H1 (cell line): ENCODE data around the gene FASTK. TPM values are rescaled to one million over a fixed set of nuclear protein-coding genes. Genes with fewer than 3 reads are reported as not detected.

ENCODE experiments used
- CTCF ChIA-PET: fragments of 300-600 bp; sonication (Branson Sonifier 250); formaldehyde crosslinking; loops from one replicate; lab custom pipeline; 2021; ENCODE audit not compliant: partially characterized antibody; lab: Charles Lee
- POLR2A ChIA-PET: fragments of 300-600 bp; sonication (Branson Sonifier 250); formaldehyde crosslinking; loops from one replicate; lab custom pipeline; 2021; ENCODE audit warnings: inconsistent platforms; ENCODE audit not compliant: partially characterized antibody; lab: Charles Lee
- DNase-seq, 2 experiments: peaks; one replicate each; pipeline versions ENCODE4 v3.0.0 to v3.0.0-alpha.2; 2010 to 2022; ENCODE audit warnings: low spot score in 2 of 2, low read depth in 1 of 2, mixed read lengths in 1 of 2
- FAIRE-seq: peaks from 2 replicates; lab custom pipeline; 2011; peaks lifted over from hg19 to GRCh38; lab: Jason Lieb, UNC
- H2AFZ ChIP-seq: 2 replicates; pipeline ENCODE4 v1.8.1; 2012; ENCODE audit warnings: low read length, inconsistent platforms
- H2AK5ac ChIP-seq: 2 replicates; pipeline ENCODE4 v1.6.1; 2013; ENCODE audit warnings: low read depth, low read length
- H2BK120ac ChIP-seq: replicated peaks from 2 replicates; pipeline ENCODE3; 2013; ENCODE audit warnings: low read depth, low read length, inconsistent platforms
- H2BK12ac ChIP-seq: 2 replicates; pipeline ENCODE4 v1.6.1; 2013; ENCODE audit warnings: low read depth, low read length
- H2BK15ac ChIP-seq: 2 replicates; pipeline ENCODE4 v1.6.1; 2013; ENCODE audit warnings: low read length
- H2BK20ac ChIP-seq: 2 replicates; pipeline ENCODE4 v1.6.1; 2013; ENCODE audit warnings: low read length
- H2BK5ac ChIP-seq: 2 replicates; pipeline ENCODE4 v1.6.1; 2013; ENCODE audit warnings: low read depth, low read length
- H3K14ac ChIP-seq: 2 replicates; pipeline ENCODE4 v1.6.1; 2013; ENCODE audit warnings: inconsistent platforms; ENCODE audit not compliant: insufficient read length
- H3K18ac ChIP-seq: 2 replicates; pipeline ENCODE4 v1.6.1; 2013; ENCODE audit warnings: low read length; ENCODE audit errors: extremely low read depth
- H3K23ac ChIP-seq: 2 replicates; pipeline ENCODE4 v1.6.1; 2013; ENCODE audit warnings: inconsistent platforms; ENCODE audit not compliant: insufficient read length
- H3K23me2 ChIP-seq: 2 replicates; pipeline ENCODE4 v1.6.1; 2013; ENCODE audit warnings: low read depth, low read length
- H3K27ac ChIP-seq: 2 replicates; pipeline ENCODE4 v1.6.1; 2011; ENCODE audit warnings: low read depth, low read length, inconsistent platforms
- H3K27me3 ChIP-seq, 4 experiments: replicated peaks in 1 of 4; 1 replicate in 1 of 4; 2 replicates in 3 of 4; pipeline versions ENCODE4 v1.6.1 to v1.8.1; 2011 to 2013; ENCODE audit warnings: low read length in 3 of 4, mild to moderate bottlenecking in 3 of 4, inconsistent platforms in 2 of 4, mixed read lengths in 2 of 4, moderate library complexity in 1 of 4; ENCODE audit not compliant: control insufficient read depth in 3 of 4, insufficient read depth in 3 of 4; ENCODE audit errors: extremely low read depth in 1 of 4
- H3K36me3 ChIP-seq, 4 experiments: 2 replicates each; pipeline versions ENCODE4 v1.6.1 to v1.8.1; 2011 to 2013; ENCODE audit warnings: mild to moderate bottlenecking in 4 of 4, low read length in 3 of 4, moderate library complexity in 2 of 4, control low read depth in 1 of 4, inconsistent platforms in 1 of 4; ENCODE audit not compliant: insufficient read depth in 4 of 4, control insufficient read depth in 2 of 4
- H3K4ac ChIP-seq: replicated peaks from 2 replicates; pipeline ENCODE3; 2013; ENCODE audit warnings: low read length, low read depth, mixed read lengths, inconsistent platforms; ENCODE audit not compliant: insufficient read length
- H3K4me1 ChIP-seq, 4 experiments: replicated peaks in 1 of 4; 1 replicate in 1 of 4; 2 replicates in 3 of 4; pipeline versions ENCODE4 v1.6.1 to v1.8.1; 2011 to 2013; ENCODE audit warnings: low read length in 3 of 4, inconsistent platforms in 2 of 4, mixed read lengths in 1 of 4; ENCODE audit not compliant: insufficient read depth in 4 of 4, control insufficient read depth in 3 of 4
- H3K4me2 ChIP-seq, 2 experiments: 2 replicates each; pipeline versions ENCODE4 v1.6.1 to v1.8.1; 2011 to 2013; ENCODE audit warnings: low read depth in 2 of 2, low read length in 2 of 2, control low read depth in 1 of 2, inconsistent platforms in 1 of 2, mild to moderate bottlenecking in 1 of 2; ENCODE audit not compliant: insufficient read depth in 1 of 2
- H3K4me3 ChIP-seq, 4 experiments: fragments of 200-600, 300-600 bp in 1 of 4; sonication (generic), shearing (Covaris generic), sonication (Bioruptor Twin) in 1 of 4; 2 replicates each; pipeline versions ENCODE4 v1.5.1 to v1.8.1; 2011 to 2016; ENCODE audit warnings: low read length in 4 of 4, low read depth in 3 of 4, control low read depth in 2 of 4, inconsistent platforms in 2 of 4, mild to moderate bottlenecking in 2 of 4, mixed read lengths in 1 of 4, moderate library complexity in 1 of 4; ENCODE audit not compliant: insufficient read depth in 2 of 4; ENCODE audit errors: extremely low read depth in 1 of 4
- H3K56ac ChIP-seq: replicated peaks from 2 replicates; pipeline ENCODE3; 2013; ENCODE audit warnings: low read depth, mild to moderate bottlenecking, mixed read lengths, low read length, inconsistent platforms; ENCODE audit not compliant: insufficient read length
- H3K79me1 ChIP-seq: 2 replicates; pipeline ENCODE4 v1.6.1; 2013; ENCODE audit warnings: low read depth, low read length, control low read depth
- H3K79me2 ChIP-seq, 2 experiments: 2 replicates each; pipeline versions ENCODE4 v1.6.1 to v1.8.1; 2012 to 2013; ENCODE audit warnings: low read length in 2 of 2, mild to moderate bottlenecking in 2 of 2, inconsistent platforms in 1 of 2; ENCODE audit not compliant: insufficient read depth in 2 of 2, control insufficient read depth in 1 of 2
- H3K9ac ChIP-seq, 4 experiments: replicated peaks in 1 of 4; 1 replicate in 1 of 4; 2 replicates in 3 of 4; pipeline versions ENCODE4 v1.6.1 to v1.8.1; 2011 to 2013; ENCODE audit warnings: low read depth in 3 of 4, low read length in 3 of 4, control low read depth in 2 of 4, mild to moderate bottlenecking in 2 of 4, moderate library complexity in 2 of 4, inconsistent platforms in 1 of 4; ENCODE audit errors: extremely low read depth in 1 of 4
- H3K9me3 ChIP-seq, 2 experiments: 2 replicates each; pipeline versions ENCODE4 v1.6.1 to v1.8.1; 2012 to 2013; ENCODE audit warnings: mild to moderate bottlenecking in 2 of 2, moderate library complexity in 2 of 2, control low read depth in 1 of 2, inconsistent platforms in 1 of 2, low read depth in 1 of 2, low read length in 1 of 2, mixed read lengths in 1 of 2; ENCODE audit not compliant: insufficient read depth in 2 of 2
- H4K20me1 ChIP-seq, 2 experiments: replicated peaks in 1 of 2; 2 replicates each; pipeline versions ENCODE3 to v1.8.1; 2011 to 2013; ENCODE audit warnings: inconsistent platforms in 2 of 2, low read length in 2 of 2, mild to moderate bottlenecking in 1 of 2; ENCODE audit not compliant: insufficient read depth in 2 of 2, control insufficient read depth in 1 of 2
- H4K5ac ChIP-seq: 2 replicates; pipeline ENCODE4 v1.6.1; 2013; ENCODE audit warnings: low read length, low read depth, mixed read lengths, inconsistent platforms; ENCODE audit not compliant: insufficient read length
- H4K8ac ChIP-seq: 2 replicates; pipeline ENCODE4 v1.8.0; 2013; ENCODE audit warnings: mild to moderate bottlenecking, moderate library complexity, low read length, inconsistent platforms; ENCODE audit not compliant: insufficient read depth; ENCODE audit errors: extremely low read depth
- H4K91ac ChIP-seq: replicated peaks from 2 replicates; pipeline ENCODE3; 2013; ENCODE audit warnings: low read length, mixed read lengths, inconsistent platforms; ENCODE audit not compliant: insufficient read length
- ATF3 ChIP-seq: IDR thresholded peaks from 2 replicates; pipeline ENCODE4 v1.6.1; 2011; ENCODE audit warnings: low read depth, mild to moderate bottlenecking, low read length; ENCODE audit not compliant: insufficient read depth
- CBX5 ChIP-seq: fragments of 300-800, 300-1000 bp; sonication (generic); IDR thresholded peaks from 2 replicates; pipeline ENCODE4 v1.7.1; 2016; ENCODE audit warnings: antibody characterized with exemption, low read length, low read depth
- CHD1 ChIP-seq: IDR thresholded peaks from 2 replicates; pipeline ENCODE4 v1.6.1; 2012; ENCODE audit warnings: low read depth, low read length, improper control_type of control experiment
- FOSL1 ChIP-seq: IDR thresholded peaks from 2 replicates; pipeline ENCODE4 v1.6.1; 2011; ENCODE audit warnings: mild to moderate bottlenecking, low read depth, low read length, moderate library complexity; ENCODE audit not compliant: insufficient read depth
- HDAC6 ChIP-seq: IDR thresholded peaks from one replicate; pipeline ENCODE4 v1.7.1; 2012; ENCODE audit warnings: low read depth, mild to moderate bottlenecking, inconsistent platforms, low read length, moderate library complexity
- JUN ChIP-seq: IDR thresholded peaks from 2 replicates; pipeline ENCODE4 v1.6.1; 2011; ENCODE audit warnings: low read depth, mild to moderate bottlenecking, improper control_type of control experiment, low read length
- KDM1A ChIP-seq: fragments of 200-600, 300-600 bp; sonication (generic); IDR thresholded peaks from 2 replicates; pipeline ENCODE4 v1.7.1; 2016; ENCODE audit warnings: mild to moderate bottlenecking, low read length, borderline replicate concordance
- KDM4A ChIP-seq: IDR thresholded peaks from one replicate; pipeline ENCODE4 v1.7.1; 2012; ENCODE audit warnings: low read depth, mild to moderate bottlenecking, moderate library complexity, low read length, inconsistent platforms; ENCODE audit not compliant: severe bottlenecking
- PHF8 ChIP-seq: fragments of 200-600 bp; sonication (generic); conservative IDR thresholded peaks from 2 replicates; pipeline ENCODE4 v1.7.1; 2012; ENCODE audit warnings: low read depth, mild to moderate bottlenecking, inconsistent platforms, low read length, moderate library complexity
- POLR2AphosphoS5 ChIP-seq: IDR thresholded peaks from 2 replicates; pipeline ENCODE4 v1.6.1; 2011; ENCODE audit warnings: low read depth, low read length
- RNF2 ChIP-seq: fragments of 200-900, 300-1000 bp; sonication (generic); IDR thresholded peaks from 2 replicates; pipeline ENCODE4 v1.7.1; 2016; ENCODE audit warnings: borderline replicate concordance, low read depth, mild to moderate bottlenecking, antibody characterized with exemption, low read length; ENCODE audit not compliant: poor library complexity, severe bottlenecking; ENCODE audit errors: missing control alignments
- SIN3A ChIP-seq, 2 experiments: IDR thresholded peaks in 1 of 2; conservative IDR thresholded peaks in 1 of 2; 2 replicates each; pipeline ENCODE4 v1.6.1; 2011 to 2012; ENCODE audit warnings: low read length in 2 of 2, improper control_type of control experiment in 1 of 2, low read depth in 1 of 2, mild to moderate bottlenecking in 1 of 2
- SRF ChIP-seq: IDR thresholded peaks from 2 replicates; pipeline ENCODE4 v1.6.1; 2011; ENCODE audit warnings: mild to moderate bottlenecking, low read depth, low read length, moderate library complexity
- WGBS, 2 experiments: shearing (Covaris generic) in 1 of 2; methylation state at CpG; one replicate each; pipeline versions ENCODE4 v1.1.6 to v1.1.7; 2013 to 2015; ENCODE audit warnings: low lambda C conversion rate in 2 of 2, mixed read lengths in 2 of 2, inconsistent platforms in 1 of 2, low coverage in 1 of 2, missing lambda C conversion rate in 1 of 2; ENCODE audit not compliant: insufficient replicate concordance in 2 of 2, insufficient coverage in 1 of 2, insufficient read length in 1 of 2; ENCODE audit errors: extremely low coverage in 1 of 2, missing lambda C conversion rate in 1 of 2; 5-methylcytosine and 5-hydroxymethylcytosine counted together
- polyA plus RNA-seq, 7 experiments: library from polyadenylated mRNA; depleted of rRNA in 3 of 7; stranded (reverse) in 5 of 7; unstranded in 2 of 7; fragments of >200 nt in 5 of 7; fragments of 200-250 nt in 2 of 7; gene quantifications; 1 replicate in 5 of 7; 2 replicates in 1 of 7; 4 replicates in 1 of 7; pipeline versions ENCODE4 v1.2.1 to v1.2.3, GENCODE V29; 2011 to 2013; ENCODE audit warnings: missing spikeins in 2 of 7, mixed read lengths in 2 of 7
- total RNA-seq: library from RNA; stranded (reverse); fragmentation: NEBNext Ultra II Directional; extraction: Animal tissue kit (Norgen Biotek cat#: 25700); gene quantifications from 2 replicates; pipeline ENCODE4 v1.2.1, GENCODE V29; 2021

Gene FASTK
- total and polyA plus RNA-seq, 2 of the 8 experiments (the other 6 are each of a cell fraction or from before 2014, with no cell fraction given), result 39.4 to 84.0 TPM

GRCh38 chr7:151045967-151046366 is 34.6 kb downstream of the FASTK start:
- Histone ChIP-seq H3K4ac (no peak overlapping the region), H3K79me1 (no peaks in the 10 kb centered on the region), H3K14ac (no peak overlapping the region), H3K18ac (no peak overlapping the region), H3K23ac (no peak overlapping the region), H2BK120ac (no peak overlapping the region), H2AK5ac (no peak overlapping the region), H4K5ac (no peak overlapping the region), H3K27me3 (peaks cover 4 to 26% (median 17%) of the 10 kb centered on the region in 4 experiments), H3K27ac (no peak overlapping the region), H3K4me1 (peaks cover 0 to 6% (median 3%) of the 10 kb centered on the region in 4 experiments; a peak in 3 of 7 replicates), H2BK15ac (no peak overlapping the region), H4K20me1 (peaks cover 2 to 8% of the 10 kb centered on the region in 2 experiments), H2BK5ac (no peak overlapping the region), H3K9ac (no peak overlapping the region), H3K23me2 (peaks cover 2% of the 10 kb centered on the region; the same call in 1 of the 2 replicates), H4K91ac (no peak overlapping the region), H4K8ac (no peak overlapping the region), H3K9me3 (no peaks in the 10 kb centered on the region), H3K56ac (no peak overlapping the region), H3K4me2 (no peak overlapping the region), H2BK20ac (no peak overlapping the region), H3K36me3 (no peaks in the 10 kb centered on the region), H2AFZ (no peak overlapping the region), H3K4me3 (no peak overlapping the region), H2BK12ac (no peak overlapping the region), H3K79me2 (no peaks in the 10 kb centered on the region)
- CTCF ChIA-PET, result interaction anchor here (1.1 to 3.5 kb wide), 5 partner anchors 11 to 65 kb away, joined by 3 to 20 read pairs (median 8); partner anchors contain the start of gene CDK5
- POLR2A ChIA-PET, result interaction anchor here (0.9 kb wide), 1 partner anchor 42 kb away, joined by 3 read pairs; no protein-coding TSS in a partner anchor
- WGBS, 2 experiments, result 84% methylated on average over 9 of the region's 9 CpGs; no CpG with 5 or more reads in 1 of the 2 experiments
- FAIRE-seq, result no peak
- no peak for DNase-seq
- TF ChIP-seq FOSL1 (no peak), SRF (no peak), KDM4A (no peak), PHF8 (no peak), POLR2AphosphoS5 (no peak), RNF2 (no peak), SIN3A (conservative IDR thresholded peaks at IDR 0.05 in 1 of 2, IDR thresholded peaks at IDR 0.05 in 1 of 2; ENCODE audit: low read depth in 1 of 2, low read length in 2 of 2) (no peak), KDM1A (no peak), HDAC6 (no peak), CBX5 (no peak), ATF3 (no peak), JUN (no peak), CHD1 (no peak)
